RPMI7951 (cell line): Measurements from ENCODE around the gene DMRTC2. TPM values are rescaled to one million over a fixed set of nuclear protein-coding genes. Genes with fewer than 3 reads are reported as not detected.

ENCODE experiments used
- DNase-seq: peaks from one replicate; pipeline ENCODE4 v3.0.0-alpha.2; 2012; ENCODE audit warnings: low read depth
- total RNA-seq: library from RNA; depleted of rRNA; stranded (reverse); fragments of >200 nt; shearing (Covaris generic); gene quantifications from 2 replicates; pipeline ENCODE4 v1.2.3, GENCODE V29; 2014; rRNA removed

The DMRTC2 gene
- total RNA-seq, 1 experiment from 2014 or later, result not detected

DNA sequence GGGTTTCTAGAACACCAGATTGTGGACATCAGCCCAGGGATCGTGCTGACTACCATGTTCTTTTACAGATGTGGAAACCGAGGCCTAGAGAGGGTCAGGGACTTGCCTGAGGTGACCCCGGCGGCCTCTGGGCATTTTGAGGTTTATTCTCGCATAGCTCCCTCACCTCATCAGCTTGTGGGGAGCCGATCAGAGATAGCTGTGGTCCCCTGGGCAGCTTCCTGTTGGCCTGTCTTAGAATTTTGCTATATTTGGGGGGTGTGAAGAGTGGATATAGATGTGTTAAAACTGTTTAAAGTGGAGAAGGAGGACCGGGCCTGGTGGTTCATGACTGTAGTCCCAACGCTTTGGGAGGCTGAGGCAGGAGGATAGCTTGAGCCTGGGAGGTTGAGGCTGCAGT is 45.1 kb downstream of the DMRTC2 start:
- DNase-seq, result no peak

DNA sequence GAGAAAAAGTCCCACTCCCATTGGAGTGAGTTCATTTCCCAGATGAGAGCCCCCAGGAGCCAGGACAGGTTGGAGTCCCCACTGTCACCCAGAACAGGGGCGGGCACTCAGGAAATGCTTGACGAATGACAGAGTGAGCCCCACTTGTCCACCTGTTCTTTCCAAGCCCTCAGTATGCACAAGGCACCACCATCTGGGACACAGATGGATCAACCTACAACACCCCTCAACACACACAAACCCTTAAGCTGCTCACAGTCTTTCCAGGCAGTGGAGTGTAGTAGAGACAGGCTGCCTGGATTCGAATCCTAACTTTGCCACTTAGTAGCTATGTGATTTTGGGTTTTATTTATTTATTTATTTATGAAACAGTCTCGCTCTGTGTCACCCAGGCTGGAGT is 46.1 kb downstream of the DMRTC2 start:
- DNase-seq, result no peak

DNA sequence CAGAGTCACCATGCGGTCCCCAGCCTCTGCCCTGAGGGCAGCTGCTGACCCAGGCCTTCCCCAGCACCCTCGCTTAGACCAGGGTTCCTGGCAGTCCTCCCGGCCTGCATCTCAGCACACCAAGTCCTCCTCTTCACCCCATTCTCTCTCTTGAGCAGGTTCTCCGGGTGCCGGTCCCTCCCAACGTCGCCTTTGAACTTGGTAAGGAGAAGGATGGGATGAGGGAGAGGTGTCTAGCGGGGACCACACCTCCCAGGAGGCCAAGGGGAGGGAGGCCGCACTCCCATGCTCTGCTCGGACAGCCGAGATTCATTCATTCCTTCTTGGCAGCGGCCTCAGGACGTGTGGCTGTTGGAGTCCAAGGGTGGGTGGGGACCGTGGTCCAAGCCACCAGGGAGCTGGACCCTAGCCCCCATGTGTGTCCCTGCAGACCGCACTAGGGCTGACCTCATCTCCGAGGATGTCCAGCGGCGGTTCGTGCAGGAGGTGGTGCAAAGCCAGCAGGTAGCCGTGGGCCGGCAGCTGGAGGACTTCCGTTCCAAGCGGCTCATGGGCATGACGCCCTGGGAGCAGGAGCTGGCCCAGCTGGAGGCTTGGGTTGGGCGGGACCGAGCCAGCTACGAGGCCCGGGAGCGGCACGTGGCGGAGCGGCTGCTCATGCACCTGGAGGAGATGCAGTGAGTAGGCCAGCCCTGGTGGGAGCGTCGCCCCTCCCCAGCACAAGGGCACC is 47.5 kb downstream of the DMRTC2 start:
- DNase-seq, result no peak

DNA sequence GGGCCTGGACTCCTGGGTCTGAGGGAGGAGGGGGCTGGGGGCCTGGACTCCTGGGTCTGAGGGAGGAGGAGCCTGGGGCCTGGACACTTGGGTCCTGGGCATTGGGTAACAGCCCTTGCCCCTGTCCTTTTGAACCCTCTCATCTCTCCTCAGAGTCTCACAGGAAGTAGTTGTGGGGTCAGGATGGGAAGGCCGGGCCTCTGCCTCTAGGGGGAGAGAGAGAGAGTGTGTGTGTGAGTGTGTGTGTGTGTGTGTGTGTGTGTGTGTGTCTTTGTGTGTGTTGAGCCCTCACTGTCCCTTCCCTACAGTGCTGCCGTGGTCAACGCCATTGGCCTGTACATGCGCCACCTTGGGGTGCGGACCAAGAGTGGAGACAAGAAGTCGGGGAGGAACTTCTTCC is 49.1 kb downstream of the DMRTC2 start:
- DNase-seq, result peak; percentile 32

DNA sequence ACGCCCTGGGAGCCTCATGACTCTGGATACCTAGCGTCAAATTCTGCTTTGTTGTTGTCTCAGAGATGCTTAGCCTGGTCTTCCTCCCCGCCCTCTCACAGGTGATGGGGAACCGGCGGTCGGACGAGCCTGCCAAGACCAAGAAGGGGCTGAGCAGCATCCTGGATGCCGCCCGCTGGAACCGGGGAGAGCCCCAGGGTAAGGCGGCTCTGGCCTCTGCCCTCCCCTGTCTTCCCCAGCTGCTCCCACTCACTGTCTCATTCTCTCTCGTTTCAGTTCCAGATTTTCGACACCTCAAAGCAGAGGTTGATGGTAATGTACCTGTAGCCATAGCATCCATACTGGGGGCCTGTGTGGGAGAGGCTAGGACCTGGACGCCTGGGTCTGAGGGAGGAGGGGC is 49.5 kb downstream of the DMRTC2 start:
- no peak for DNase-seq

DNA sequence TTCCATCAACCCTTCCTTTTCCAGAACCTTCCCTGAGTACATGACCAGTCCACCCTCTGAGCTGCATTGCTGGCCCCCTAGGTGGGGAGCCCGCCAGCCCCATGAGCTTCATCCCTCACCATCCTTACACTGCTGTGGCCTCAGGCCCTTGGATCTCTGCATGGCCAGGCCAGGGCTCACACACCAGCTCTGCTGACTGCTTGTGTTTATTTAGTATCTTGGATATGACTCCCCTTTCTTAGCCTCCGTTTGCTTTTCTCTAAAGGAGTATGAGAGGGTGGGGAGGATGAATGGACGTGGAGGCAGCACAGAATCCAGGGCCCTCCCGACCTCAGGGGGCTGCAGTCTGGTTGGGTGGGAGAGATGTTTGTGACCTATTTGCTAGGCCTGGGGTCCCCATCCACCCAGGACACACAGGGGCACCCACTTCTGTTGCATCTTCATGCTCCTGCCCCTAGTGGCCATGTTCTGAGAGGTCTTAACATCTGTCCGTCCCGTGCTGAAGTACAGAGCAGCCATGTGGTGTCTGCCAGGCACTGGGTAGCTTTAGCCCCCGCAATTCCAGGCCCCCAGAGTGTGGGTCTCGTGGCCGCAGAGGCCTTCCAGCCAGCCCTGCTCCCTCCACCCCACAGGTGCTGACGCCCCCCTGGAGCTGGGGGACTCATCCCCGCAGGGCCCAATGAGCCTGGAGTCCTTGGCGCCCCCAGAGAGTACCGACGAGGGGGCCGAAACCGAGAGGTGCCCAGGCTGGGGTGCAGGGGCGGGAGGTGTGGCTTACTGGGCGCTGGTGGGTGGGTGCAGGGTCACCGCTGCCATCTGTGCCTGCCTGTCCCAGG is 51.1 kb downstream of the DMRTC2 start:
- no peak for DNase-seq

DNA sequence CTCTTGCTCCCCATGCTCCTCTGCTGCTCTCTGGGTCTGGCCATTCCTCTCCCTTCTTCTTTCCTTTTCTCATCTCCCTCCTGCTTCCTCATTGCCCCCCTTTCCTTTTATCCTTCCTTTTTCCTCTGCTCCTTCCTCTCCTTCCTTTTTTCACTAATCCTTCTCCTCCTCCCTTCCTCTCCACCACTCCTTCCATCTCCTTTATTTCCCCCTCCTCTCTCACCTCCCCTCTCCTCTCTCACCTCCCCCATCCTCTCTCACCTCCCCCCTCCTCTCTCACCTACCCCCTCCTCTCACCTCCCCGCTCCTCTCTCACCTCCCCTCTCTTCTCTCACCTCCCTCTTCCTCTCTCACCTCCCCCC is 51.7 kb downstream of the DMRTC2 start:
- DNase-seq, result no peak

DNA sequence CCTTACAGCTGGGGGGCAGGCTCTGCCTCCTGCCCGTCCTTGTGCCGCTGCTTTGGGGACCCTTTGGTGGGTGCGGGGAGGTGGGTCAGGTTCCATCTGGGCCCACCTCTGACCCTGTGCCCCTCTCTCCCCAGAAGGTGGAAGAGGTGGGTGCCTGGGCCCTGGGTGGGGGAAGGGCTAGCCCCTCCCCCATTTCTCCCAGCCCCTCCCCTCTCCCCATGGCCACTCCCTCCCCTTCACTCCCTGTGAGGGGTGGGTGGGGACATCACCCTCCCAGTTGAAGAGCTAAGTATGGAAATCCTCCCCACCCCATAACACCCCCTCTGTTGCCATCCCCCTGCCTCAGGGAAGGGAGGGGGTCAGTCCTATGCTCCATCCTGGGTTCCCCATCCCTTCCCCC is 52.3 kb downstream of the DMRTC2 start:
- DNase-seq, result no peak

DNA sequence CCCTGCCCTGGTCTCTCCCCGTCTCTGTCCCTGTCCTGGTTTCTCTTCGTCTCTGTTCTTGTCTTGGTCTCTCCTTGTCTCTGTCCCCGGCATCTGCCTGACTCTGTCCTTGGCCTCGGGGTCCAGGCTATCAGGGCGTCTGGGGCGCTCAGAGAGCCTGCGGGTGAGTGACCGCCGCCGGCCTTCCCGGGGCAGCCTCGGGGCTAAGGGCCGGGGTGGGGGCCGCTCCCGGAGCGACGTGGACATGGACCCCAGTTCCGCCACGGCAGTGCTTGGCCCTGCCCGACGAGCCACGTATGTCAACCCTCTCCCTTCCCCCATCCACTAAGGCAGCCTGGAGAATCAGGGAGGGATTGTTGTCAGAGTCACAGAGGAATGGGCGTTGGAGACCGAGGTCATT is 53.0 kb downstream of the DMRTC2 start:
- DNase-seq, result no peak

DNA sequence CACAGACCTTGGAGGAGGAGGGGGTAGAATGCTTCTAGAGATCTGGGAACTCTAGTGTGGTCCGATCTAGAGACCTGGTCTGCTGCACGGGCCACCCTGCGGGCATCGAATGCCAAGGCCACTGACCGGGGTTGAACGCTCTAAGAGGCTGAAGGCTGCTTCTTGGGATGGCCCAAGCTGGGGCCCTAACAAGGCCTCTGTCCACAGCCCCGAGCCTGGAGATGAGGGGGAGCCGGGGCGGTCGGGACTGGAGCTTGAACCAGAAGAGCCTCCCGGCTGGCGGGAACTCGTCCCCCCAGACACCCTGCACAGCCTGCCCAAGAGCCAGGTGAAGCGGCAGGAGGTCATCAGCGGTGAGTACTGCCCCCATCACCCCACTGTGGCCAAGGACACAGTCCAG is 53.4 kb downstream of the DMRTC2 start:
- DNase-seq, result no peak

Other genes starting within 250 kb of the DMRTC2 start
- gene CEACAM4, start 218.0 kb upstream of the DMRTC2 start, total RNA-seq, result not detected in 2 replicates
- not detected in 2 replicates for gene CEACAM7, start 156.8 kb upstream of the DMRTC2 start, total RNA-seq
- gene CEACAM5, start 136.4 kb upstream of the DMRTC2 start, total RNA-seq, result not detected in 2 replicates
- gene CEACAM6, start 89.5 kb upstream of the DMRTC2 start, total RNA-seq, result not detected in 2 replicates
- gene CEACAM3, start 48.5 kb upstream of the DMRTC2 start, total RNA-seq, result not detected in 2 replicates
- not detected in 2 replicates for gene LYPD4, start 359 bp upstream of the DMRTC2 start, total RNA-seq
- 1,675 and 2,627 TPM in 2 replicates for gene RPS19, start 15.2 kb downstream of the DMRTC2 start, total RNA-seq
- gene CD79A, start 32.2 kb downstream of the DMRTC2 start, total RNA-seq, result not detected in 2 replicates
- gene ARHGEF1, start 38.1 kb downstream of the DMRTC2 start, total RNA-seq, result 23.4 and 28.2 TPM in 2 replicates
- not detected in 2 replicates for gene ERFL, start 83.4 kb downstream of the DMRTC2 start, total RNA-seq
- 235 and 336 TPM in 2 replicates for gene RABAC1, start 114.3 kb downstream of the DMRTC2 start, total RNA-seq
- gene ATP1A3, start 149.2 kb downstream of the DMRTC2 start, total RNA-seq, result under 0.01 and 0.10 TPM in 2 replicates
- not detected in 2 replicates for gene GRIK5, start 225.2 kb downstream of the DMRTC2 start, total RNA-seq
- gene ZNF574, start 231.1 kb downstream of the DMRTC2 start, total RNA-seq, result 18.1 and 20.6 TPM in 2 replicates